GM13976 (cell line): Measurements from ENCODE around the gene PTPMT1.

Experiments
- DNase-seq: peaks from one replicate; pipeline ENCODE4 v3.0.0; 2012; ENCODE audit warnings: low spot score
- in situ Hi-C: fragments of 300-500 bp; cut with MboI; formaldehyde crosslinking; loops from one replicate; pipeline ENCODE4 v1.12.0; 2022; ENCODE audit warnings: low sequenced_read_pairs, mixed read lengths, inconsistent platforms; ENCODE audit not compliant: unreplicated experiment
- TF ChIP-seq, protein P1 (sequence below): IDR thresholded peaks from 2 replicates; pipeline ENCODE4 v1.5.1; 2012; ENCODE audit warnings: borderline replicate concordance, mild to moderate bottlenecking; ENCODE audit not compliant: insufficient read depth; ENCODE audit errors: extremely low read depth, missing control alignments, control extremely low read depth

Gene PTPMT1

DNA sequence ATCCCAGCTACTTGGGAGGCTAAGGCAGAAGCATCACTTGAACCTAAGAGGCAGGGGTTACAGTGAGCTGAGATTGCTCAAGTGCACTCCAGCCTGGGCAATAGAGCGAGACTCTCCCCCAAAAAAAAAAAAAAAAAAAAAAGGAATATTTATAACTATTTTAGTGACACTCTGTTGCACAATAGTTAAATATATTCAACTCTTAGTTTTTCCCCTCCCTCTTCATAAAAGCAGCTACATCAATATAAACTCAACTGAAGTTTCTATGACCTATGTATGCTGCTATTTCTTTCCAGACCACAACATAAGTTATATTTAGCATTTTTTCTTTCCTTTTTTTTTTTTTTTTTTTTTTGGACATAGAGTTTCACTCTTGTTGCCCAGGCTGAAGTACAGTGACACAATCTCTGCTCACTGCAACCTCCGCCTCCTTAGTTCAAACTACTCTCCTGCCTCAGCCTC is 31.7 kb upstream of the PTPMT1 start:
- DNase-seq, result no peak
- in situ Hi-C loops, result no loop called here
- TF ChIP-seq, protein P1, sequence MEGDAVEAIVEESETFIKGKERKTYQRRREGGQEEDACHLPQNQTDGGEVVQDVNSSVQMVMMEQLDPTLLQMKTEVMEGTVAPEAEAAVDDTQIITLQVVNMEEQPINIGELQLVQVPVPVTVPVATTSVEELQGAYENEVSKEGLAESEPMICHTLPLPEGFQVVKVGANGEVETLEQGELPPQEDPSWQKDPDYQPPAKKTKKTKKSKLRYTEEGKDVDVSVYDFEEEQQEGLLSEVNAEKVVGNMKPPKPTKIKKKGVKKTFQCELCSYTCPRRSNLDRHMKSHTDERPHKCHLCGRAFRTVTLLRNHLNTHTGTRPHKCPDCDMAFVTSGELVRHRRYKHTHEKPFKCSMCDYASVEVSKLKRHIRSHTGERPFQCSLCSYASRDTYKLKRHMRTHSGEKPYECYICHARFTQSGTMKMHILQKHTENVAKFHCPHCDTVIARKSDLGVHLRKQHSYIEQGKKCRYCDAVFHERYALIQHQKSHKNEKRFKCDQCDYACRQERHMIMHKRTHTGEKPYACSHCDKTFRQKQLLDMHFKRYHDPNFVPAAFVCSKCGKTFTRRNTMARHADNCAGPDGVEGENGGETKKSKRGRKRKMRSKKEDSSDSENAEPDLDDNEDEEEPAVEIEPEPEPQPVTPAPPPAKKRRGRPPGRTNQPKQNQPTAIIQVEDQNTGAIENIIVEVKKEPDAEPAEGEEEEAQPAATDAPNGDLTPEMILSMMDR, result no peak

DNA sequence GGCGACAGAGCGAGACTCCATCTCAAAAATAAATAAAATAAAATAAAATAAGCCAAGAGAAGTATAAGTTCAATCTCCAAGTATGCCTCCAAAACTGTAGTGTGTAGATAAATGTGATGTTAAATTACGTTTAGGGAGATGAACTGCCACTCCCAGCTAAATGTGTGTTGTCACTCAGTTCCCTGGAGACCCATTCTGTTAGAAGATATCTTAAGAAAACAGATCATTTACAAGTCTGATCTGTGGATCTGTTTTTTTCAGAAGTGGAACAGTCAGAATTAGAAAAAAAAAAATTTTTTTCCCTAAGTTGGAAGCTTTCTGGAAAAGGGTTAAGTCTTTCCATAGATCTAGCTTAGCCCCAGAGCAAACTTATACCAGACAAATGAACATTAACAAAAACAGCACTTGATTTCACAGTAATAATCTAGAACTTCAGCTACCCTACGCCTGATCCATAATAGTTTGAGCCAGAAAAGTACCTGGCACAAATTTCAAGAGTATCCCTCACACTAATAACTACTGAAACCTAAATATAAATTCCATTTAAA is 30.6 kb upstream of the PTPMT1 start:
- in situ Hi-C loops, result no loop called here
- TF ChIP-seq, protein P1, result no peak
- DNase-seq, result no peak

DNA sequence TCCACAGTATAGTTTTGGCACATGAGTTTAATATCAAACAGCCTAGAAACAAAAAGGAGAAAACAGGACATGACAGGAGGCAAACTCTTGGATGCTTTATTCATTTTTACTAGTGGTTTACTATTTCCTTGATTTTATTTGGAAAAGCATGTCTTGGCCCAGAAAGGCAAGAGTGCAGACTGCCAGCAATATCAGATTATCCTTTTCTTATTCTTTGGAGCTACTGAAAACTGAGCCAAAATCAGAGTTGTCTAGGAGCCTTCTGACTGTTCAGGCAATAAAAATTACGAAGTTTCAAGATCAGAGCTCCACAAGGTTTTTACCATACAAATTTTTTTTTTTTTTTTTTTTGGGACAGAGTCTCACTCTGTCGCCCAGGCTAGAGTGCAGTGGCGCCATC is 28.5 kb upstream of the PTPMT1 start:
- DNase-seq, result no peak
- TF ChIP-seq, protein P1, result no peak
- in situ Hi-C loops, result no loop called here

DNA sequence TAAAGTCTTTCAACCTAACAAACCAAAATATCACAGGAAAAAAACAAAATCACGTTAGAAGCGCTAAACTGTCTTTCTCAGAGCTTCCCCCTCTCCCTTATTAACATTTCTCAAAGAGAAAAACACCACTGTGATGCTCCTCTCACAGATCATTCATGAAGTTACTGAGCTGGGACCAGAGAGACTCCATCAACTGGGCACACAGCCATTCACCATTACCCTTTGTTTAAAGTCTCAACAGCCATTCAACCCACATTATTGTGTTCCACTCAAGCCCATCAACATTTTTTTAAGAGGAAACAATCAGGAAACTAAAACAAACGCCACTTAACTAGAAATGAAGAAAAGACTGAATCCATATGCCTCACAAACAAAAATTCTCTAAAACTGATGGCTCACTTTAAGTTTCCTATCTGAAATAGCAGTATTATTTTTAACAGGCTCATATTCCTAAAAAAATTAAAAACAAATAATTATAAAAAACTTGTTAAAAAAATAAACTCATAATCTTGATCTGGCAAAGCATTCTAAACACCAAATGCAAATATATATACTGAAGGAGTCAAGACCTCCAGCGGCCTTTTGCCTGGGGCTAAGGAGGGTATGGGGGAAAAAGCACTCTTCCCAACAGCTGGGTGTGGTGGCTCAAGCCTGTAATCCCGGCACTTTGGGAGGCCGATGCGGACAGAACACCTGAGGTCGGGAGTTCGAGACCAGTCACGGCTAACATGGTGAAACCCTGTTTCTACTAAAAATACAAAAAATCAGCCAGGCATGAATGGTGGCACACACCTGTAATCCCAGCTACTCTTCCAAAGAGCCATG is 26.4 kb upstream of the PTPMT1 start:
- TF ChIP-seq, protein P1, result no peak
- in situ Hi-C loops, result no loop called here
- no peak for DNase-seq

- TF ChIP-seq, protein P1, result no peak
- no peak for DNase-seq
- in situ Hi-C loops, result no loop called here
Measured at GRCh38 chr11:47539681-47540039, 25.7 kb upstream of the PTPMT1 start.

GRCh38 chr11:47541070-47541469 is 24.3 kb upstream of the PTPMT1 start:
- in situ Hi-C loops, result no loop called here
- TF ChIP-seq, protein P1, result no peak
- DNase-seq, result no peak
